CD4-positive, alpha-beta T cell treated with Interferon gamma for 1 hour (primary cell): ENCODE measurements around the gene GDPD3.
"Not testable (repeated sequence)": the region's sequence is repeated elsewhere in the genome, so short reads cannot be mapped to it uniquely, and the experiment has no call there.

Experiments used
- DNase-seq: peaks from one replicate; pipeline ENCODE4 v3.0.0-alpha.2; 2020

GDPD3 gene

DNA sequence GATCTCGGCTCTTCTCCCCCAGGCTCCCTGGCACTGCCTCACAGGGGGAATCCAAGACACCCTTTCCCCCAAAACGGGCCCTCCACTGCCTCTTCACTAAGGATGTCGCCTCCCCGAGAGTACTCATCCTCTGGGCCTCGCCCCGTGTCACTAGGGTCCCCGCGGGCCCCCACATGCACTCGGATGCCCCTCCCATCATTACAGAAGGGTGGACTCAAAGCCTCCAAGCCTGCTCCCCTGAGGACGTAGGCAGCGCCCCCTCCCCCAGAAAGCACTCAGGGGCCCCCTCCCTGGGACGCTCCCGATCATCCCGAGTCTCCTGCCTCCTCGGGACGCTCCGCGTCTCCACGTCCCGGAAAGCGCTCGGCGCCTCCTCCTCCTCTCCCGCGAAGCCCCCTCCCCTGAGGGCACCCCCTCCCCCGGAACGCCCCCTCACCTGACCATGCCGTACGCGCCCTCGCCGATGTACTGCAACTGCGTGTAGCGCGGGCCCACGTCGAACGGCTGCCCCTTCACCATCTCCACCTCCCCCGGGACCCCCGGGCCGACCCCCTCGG lies 9.3 kb upstream of the GDPD3 start:
- no peak for DNase-seq

DNA sequence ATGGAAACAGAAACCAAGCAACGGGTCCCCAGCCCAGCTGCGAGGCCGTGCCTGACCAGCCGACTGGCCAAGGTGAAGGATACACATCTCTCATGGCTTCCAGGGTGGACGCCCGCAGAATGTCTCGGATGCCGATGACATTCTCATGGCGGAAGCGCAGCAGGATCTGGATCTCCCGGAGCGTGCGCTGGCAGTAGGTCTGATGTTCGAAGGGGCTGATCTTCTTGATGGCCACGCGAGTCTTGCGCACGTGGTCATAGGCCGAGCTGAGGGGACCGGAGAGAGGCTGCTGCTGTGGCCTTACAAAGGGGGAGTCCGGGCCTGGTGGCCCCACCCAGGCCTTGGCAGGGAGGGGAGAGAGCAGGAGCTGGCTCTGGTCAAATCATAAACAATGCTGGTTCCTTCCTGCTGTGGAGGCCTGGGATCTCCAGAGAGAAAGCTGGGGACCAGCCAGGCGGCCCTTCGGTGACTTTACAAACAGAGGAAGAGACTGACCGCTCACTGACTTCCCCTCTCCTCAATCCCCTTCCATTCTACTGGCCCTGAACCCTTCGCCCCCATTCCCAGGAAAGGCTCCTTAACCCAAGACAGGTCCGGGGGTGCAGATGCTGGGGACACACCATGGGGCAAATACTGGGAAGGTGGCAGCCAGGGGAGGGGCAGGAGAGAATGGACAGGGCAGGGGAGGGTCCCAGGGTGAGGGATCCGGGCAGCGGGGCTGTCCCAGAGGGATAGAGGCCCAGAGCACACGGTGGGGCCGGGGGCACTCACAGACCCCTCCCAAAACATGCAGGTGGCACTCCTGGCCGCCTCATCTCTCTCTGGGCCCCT lies 8.6 kb upstream of the GDPD3 start:
- DNase-seq, result no peak

DNA sequence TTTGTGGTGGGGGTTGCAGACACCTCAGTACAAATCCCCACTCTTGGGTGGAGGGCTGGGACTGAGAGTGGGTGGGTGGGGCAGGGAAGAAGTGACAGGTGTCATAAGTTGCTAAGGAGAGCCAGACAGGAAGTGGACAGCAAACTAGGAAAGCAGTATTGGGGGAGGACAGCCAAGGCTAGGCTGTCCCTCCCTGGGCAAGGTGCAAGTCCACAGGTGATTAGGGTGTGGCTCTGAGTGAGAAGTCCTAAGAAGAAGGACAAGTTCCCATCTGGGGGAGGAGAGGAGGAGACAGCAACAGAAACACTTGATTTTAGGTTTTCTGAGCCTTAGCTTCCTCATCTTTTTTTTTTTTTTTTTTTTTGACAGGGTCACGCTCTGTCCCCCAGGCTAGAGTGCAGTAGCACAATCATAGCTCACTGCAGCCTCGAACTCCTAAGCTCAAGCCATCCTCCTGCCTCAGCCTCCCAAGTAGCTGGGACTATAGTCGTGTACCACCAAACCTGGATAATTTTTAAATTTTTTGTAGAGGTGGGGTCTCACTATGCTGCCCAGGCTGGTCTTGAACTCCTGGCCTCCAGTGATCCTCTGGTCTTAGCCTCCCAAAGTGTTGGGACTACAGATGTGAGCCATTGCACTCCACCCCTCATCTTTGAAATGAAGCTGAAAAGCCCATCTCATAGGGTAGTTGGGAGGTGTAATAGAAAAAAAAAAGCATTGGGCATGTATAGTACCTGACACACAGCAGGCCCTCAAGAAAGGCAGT lies 7.2 kb upstream of the GDPD3 start:
- DNase-seq, result no peak

DNA sequence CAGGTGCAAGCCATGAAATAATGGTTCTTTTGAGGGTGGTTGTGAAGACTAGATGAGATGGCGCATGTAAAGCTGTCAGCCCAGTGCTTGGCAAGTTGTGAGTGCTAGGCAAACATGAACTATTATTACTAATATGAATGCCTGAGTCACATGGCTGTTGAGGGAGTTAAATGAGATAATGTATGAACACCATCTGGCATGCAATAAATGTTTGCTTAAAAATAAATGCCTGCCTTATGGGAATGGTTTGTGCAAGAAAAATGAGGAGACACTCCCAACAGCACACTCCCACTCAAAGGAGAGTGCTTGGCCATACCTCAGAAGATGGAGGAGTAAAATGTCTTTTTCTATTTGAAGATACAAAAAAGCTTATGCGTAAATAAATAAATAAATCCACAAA lies 6.1 kb upstream of the GDPD3 start:
- no peak for DNase-seq

DNA sequence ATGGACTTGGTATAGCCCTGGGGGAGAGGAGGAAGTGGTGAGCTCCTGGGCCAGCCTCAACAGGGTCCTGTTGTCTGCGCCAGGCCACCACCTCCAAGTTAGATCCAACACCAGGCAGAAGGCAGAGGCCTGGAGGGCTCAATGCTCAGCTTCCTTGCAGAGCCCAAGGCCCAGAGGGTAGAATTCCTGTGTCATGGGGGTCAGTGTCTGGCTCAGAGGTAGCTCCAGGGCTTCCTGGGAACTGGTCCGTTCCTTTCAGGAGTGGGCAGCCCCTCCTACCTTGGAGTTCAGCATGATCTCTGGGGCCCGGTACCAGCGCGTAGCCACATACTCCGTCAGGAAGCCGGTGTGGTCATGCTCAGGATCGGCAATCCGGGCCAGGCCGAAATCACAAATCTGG lies 4.4 kb upstream of the GDPD3 start:
- no peak for DNase-seq

DNA sequence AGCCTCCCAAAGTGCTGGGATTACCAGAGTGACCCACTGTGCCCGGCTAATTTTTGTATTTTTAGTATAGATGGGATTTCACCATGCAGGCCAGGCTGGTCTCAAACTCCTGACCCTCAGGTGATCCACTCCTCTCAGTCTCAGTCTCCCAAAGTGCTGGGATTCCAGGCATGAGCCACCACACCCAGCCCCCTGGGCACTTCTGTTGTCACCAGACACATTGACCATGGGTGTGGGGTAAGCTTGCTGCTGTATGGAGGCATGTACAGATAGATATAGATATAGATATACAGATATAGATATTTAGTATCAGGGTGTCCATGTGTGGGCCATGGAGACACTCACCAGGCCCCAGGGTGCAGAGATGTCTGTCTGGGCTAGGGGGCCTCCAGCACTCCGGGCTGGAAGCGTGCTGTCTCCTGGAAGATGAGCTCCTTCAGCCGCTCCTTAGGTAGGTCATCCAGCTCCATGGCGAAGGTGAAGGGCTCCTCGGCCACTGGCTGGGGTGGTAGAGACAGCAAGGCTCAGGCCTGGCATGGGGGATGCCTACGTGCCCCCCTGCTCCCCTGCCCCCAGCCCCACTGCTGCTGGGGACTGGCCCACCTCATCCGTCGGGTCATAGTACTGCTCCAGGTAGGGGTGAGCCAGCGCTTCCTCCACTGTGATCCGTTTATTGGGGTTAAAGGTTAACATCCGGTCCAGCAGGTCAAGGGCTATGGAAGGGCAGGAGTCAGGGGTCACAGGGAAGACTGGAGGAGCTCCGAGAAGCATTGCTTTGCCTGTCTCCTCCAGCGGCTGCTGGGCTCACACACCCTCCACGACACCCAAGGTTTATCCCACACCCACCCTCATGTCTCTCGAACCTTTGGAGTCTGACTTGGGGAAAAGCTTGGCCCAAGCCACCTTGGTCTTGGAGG lies 3.2 kb upstream of the GDPD3 start:
- no peak for DNase-seq

DNA sequence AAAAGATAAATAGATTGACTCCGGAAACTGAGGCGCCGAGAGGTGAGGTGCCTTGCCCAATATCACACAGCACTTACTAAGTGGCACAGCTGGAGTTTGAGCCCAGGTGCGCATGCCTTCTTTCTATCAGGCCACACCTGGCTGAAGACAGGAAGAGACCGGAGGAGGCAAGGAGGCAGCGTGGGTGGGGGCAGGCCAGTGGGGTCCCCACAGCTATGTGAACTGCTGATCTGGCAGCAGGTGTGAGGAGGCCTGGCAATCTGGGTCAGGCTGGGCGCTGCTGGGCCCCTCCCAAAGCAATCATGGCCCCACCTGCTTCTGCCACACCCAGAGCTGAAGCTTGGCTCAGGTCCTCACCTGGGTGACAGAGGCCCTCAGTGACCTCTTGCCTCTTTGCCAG lies 1.9 kb upstream of the GDPD3 start:
- DNase-seq, result no peak

DNA sequence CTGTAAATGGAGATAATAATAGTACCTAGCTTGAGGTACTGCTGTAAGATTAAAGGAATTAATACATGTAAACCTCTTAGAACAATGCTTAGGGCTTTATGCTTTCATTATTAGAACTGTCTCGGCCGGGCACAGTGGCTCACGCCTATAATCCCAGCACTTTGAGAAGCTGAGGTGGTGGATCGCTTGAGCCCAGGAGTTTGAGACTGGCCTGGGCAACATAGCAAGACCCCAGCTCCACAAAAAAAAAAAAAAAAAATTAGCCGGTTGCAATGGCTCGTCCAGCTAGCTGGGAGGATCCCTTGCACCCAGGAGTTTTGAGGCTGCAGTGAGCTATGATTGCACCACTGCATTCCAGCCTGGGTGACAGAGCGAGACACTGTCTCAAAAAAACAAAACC lies 1.5 kb upstream of the GDPD3 start:
- DNase-seq, result not testable (repeated sequence)

DNA sequence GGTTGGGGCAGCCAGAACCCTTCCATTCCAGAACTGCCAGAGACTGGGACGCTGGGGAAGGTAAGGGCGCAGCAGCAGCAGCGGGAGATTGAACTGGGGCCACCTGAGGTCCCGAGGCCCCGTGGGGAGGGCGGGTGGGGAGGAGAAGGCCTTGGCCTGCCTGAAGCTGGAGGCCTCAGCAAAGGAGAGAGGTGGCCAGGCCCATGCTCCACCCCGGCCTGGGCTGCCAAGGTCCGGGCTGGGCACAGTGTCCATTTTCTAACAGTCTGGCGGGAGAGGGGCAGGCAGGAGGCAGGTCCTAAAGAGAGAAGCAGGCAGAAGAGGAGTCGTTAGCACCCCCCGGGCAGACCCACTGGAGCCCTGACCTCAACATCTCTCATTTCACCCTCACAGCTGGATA lies 1.1 kb upstream of the GDPD3 start:
- no peak for DNase-seq

DNA sequence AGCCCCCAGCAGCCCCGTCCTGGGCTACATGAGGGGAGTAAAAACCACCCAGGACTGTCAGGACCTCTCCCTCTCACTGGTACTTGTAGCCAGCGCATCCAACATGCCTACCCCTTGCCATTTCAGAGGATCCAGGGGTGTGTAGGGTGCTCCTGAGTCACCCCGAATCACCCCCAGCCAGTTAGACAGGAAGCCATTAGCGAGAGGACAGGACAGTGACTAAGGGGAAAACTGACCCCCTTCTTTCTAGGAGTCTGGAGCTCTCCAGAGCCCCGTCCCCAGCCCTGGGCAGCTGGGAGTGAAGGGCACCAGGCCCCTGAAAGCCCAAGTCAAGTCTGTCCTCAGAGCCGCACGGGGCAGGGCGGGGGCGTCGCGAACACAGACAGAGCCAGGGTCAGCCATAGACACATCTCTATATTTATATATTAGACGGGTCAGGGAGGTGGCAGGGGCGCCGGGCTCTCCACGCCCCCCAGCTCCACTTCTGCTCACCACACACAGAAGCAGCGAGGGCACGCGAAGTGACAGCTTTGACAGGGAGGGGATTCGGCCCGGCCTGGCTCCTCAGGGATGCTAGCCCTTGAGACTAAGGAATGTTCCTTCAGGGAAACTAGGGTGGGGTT lies 485 bp upstream of the GDPD3 start:
- no peak for DNase-seq

DNA sequence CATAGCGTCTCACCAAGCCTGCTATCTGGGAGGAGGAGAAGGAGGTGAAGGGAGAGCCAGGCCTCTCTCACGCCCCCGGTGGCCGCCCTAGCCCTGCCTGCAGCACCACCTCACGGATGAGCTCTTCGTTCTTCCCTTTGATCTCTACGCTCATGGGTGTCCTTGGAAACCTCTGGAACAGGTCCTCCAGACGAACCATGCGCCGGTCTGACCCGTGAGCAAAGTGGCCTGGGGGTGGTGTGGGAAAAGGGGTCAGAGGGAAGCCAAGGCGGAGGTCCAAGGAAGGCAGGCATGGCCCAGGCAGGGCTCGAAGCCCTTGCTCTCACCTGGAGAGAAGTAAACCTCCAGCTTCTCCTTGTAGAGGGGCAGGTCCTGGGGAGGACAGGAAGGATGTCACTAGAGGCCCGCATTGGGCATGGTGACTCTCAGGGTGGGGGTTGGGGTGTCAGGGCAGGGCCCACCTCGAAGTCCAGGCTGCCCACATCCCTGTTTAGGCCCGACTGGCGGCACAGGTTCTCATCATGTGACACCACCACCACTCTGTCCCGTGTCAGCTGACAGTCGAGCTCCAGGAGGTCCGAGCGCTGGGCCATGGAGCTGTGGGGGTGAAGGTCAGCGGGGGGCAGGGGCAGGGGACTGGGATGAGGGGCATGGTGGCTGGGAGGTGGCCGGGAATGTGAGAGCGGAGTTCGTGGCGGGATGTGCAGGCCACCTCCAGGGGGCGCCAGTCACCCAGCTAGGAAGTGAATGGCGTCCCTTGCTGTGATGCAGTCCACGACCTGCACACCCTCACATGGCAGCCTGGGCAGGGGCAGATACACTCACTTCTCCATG lies 923 bp downstream of the GDPD3 start:
- DNase-seq, result peak; percentile 37

DNA sequence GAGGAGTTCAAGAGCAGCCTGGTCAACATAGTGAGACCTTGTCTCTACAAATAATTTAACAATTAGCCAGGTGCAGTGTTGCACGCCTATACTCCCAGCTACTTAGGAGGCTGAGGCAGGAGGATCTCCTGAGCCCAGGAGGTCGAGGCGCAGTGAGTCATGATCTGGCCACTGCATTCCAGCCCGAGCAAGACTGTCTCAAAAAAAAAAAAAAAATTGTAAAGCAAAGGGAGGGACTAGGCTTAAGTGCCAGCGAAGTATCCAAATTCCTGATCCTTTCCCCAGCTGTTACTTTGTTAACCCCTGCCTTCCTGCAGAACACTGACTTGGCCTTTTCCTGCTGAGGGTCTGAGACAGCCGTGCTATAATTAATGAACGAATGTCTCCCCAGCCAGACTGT lies 2.7 kb downstream of the GDPD3 start:
- DNase-seq, result no peak

DNA sequence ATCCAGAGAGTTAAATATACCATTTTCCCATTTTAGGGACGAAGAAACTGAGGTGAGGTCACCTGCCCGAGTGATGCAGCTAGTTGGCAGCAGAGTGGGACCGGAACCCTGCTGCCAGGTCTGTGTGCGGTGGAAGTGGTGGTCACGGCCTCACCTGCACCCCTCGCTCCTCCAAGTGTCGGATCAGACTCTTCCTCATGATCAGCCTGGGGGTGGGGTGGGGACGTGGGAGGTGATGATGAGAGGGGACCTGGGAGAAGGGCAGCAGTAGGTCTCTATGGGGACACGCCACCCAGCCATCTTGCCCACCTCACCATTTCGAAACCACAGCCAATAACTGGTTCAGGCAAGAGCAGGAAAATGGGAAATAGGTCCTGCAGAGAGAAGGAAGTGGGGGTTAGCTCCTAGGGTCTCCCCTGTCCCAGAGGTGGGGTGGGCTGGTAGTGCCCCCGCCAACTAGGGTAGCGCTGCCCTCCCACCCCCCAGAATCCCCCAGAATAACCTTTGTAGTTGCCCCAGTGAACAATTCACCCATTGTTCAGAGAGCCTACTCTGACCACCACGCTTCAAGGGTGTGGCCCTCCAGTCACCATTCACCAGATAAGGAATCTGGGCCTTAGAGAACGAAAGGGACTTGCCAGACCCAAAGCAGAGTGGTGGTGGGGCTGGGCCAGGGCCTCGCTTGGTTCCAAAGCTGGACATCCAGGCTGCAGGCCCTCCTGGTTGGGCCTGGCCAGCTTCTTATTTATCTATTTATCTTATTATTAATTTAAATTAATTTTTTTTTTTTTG lies 5.1 kb downstream of the GDPD3 start:
- DNase-seq, result no peak

DNA sequence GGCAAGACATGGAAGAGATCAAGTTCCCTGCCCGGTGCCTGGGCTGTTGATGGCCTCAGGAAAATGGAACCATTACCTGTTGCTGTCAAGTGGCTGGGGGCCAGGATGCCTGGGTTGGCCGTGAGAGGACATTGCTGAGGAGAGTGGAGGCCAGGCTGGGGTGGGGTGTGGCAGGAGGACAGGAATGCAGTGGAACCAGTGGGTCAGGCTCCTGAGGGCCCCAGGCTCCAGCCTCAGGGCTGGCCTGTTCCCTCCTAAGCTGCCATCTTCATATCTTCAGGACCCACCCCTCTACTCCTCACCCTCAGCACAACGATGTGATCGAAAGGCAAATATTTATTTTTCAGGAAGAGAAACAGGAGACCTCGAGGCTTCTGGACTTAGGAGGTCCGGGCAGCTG lies 8.8 kb downstream of the GDPD3 start:
- DNase-seq, result no peak

DNA sequence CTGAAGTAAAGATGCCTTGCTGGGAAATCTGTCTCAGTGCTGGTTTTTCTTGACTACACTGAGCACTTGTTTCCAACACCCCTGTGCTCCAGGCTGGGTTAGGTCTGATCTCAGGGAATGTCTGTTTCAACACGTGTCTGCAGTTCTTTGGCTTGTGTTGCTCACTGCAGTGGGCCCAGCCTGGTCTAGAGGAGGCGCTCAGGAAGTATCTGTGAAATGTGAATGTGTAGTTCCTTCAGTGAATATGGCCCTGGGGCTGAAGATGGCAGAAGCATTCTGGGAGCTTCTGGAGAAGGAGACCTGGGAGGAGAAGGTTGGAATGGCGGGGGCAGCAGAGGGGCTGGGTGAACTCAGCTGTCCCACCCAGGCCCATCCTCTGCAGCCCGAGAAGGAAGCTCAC lies 9.2 kb downstream of the GDPD3 start:
- DNase-seq, result no peak

DNA sequence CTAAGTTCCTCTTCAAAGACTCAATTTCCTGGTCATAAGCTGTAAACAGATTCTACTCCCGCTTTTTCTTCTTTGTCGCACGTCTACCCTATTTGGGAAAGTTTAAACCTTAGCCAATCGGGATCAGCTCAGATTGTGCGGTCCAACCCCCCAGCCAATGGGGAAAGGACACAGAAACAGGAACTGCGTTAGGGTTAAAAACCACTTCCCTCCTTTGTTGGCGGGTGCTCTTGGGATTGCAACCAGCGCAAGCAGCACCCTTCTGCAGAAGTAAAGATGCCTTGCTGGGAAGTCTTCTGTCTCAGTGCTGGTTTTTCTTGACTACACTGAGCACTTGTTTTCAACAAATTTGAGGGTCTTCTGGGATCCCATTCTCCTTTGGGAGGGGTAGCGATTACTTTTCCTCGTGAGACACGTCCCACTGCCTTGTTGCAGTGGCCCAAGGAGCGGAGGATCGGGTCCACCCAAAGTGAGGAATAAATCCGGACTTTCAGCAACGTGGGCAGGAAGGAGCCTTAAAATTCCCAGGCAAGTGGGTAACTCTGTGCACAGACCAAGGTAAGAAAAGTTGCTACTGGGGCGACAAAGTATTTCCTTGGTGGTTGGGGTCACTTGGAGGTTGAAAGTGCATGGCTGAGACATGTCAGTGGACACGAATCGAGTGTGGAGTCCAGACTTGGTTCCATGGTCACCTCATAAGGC lies 16.3 kb downstream of the GDPD3 start:
- peak; percentile 38 for DNase-seq

DNA sequence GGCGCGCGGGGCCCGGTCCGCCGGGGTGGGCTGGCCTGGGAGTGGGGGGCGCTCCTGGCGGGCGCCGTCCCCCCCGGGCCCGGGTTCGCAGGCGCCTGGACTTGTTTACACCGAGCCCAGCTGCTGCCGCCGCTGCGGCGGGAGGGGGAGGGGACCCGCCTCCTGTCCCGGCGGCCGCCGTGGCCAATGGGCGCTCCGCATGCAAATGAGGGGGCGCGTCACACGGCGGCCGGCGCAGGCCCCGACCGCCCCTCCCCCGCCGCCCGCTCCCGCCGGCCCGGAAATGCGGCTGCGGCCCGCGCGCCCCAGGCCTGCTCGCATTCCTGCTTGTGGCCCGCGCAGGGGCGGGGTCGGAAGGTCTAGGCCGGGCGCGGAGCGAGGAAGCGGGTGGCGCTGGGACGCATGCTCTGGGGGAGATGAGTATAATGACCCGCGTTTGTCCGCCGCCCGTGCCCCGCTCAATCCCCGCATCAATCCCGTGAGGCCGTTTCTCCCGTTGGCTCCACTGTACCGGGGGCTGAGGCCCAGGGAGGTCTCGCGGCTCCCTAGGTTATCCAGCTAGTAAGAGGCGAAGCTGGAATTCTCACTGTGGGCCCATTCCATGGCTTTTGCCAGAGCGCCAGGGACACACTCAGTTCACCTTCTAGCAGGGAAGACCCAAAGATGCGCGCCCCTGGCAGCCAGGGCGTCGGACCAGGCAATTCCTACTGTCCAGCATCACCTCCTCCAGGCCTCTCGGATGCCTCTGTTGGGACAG lies 17.1 kb downstream of the GDPD3 start, which contains the start of gene YPEL3:
Gene YPEL3, minus strand, starts transcription at position 109 of the 757 bp plus-strand sequence. CDS start 731 bp downstream, outside the sequence.
- peak; percentile 91 for DNase-seq

DNA sequence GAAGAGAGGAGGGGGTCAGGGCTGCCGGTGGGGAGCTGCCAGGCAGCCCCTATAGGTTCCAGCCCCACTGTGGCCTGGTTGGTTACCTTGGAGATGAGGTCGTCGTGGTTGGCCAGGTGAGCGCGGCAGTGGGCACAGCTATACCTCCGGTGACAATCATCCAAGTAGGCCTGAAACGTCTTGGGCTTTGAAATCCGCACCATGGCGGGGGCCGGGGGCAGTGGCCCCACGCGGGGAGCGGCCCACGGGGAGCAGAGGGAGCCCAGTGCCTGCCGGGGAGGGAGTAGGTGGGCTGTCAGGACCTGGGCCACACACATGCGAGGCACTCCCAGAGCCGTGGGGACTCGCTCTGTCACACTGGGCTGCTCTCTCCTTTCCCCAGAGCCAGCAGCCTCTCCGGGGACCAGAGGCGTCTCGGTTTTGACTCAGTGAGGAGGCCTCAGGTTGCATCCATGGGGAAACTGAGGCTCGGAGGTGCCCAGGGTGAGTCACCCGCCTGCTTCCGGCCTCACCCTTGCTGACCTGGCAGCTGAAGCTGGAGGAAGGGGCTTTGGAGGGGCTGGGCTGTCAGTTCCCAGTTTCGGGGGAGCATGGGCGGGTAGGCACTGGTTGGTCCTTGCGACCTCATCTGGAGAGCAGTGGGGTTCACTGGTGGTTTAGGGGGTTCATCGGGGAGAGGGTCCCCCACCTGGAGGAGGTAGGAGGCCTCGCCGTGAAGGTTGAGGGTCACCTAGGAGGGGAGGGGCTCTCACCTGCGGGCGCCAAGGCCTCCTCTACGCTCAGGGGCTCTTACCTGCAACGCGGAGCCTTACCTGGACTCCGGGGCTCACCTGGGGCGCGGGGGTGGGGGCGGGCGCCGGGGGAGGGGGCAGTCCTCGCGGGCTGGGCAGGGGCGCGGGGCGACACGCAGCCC lies 17.9 kb downstream of the GDPD3 start:
- no peak for DNase-seq
